Measurements from ENCODE around the gene TBC1D8. TPM values are rescaled to one million over a fixed set of nuclear protein-coding genes. Genes with fewer than 3 reads are reported as not detected.

Gene TBC1D8
- total and polyA plus RNA-seq, 2 of the 8 experiments (the other 6 are each of a cell fraction or from before 2014, with no cell fraction given), result 20.8 to 21.8 TPM

DNA sequence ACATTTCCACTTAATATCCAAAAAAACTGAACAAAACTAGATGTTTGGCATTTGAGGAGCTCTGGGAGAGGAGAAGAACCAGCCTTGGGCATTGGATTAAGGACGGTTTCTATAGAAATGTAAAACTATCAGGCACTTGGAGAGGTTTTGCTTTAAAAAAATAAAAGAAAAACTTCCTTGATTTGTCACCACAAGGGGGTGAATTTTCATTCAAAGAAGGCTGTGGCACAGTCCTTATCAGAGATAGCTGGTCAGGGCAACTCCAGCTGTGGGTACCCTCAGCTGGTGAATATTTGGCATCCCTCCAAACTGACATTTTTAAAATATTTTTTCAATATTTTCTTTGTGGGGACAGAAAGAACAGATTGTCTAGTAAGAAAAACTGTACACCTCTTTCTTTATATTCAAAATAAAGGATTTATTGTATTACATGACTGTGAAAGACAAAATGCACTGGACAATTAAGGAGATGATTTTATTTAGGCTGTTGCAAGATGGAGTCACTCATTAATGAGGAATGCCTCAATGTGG, 46.1 kb upstream of the TBC1D8 start:
- no peak overlapping the region for H4K5ac ChIP-seq (ENCODE audit: insufficient read length, low read depth, low read length)
- no peaks in the 10 kb centered on the region for H4K20me1 ChIP-seq (replicated peaks in 1 of 2; ENCODE audit: control insufficient read depth in 1 of 2, insufficient read depth in 2 of 2, low read length in 2 of 2)
- no peak overlapping the region for H3K4me3 ChIP-seq (ENCODE audit: extremely low read depth in 1 of 4, insufficient read depth in 2 of 4, low read depth in 3 of 4, low read length in 4 of 4)
- 81% methylated on average over 1 of the region's 1 CpG; no CpG with 5 or more reads in 1 of the 2 experiments for WGBS, 2 experiments (ENCODE audit: extremely low coverage in 1 of 2, insufficient coverage in 1 of 2, insufficient read length in 1 of 2, insufficient replicate concordance in 2 of 2, low coverage in 1 of 2, low lambda C conversion rate in 2 of 2, missing lambda C conversion rate in 1 of 2)
- ChIA-PET CTCF (ENCODE audit: partially characterized antibody) (interaction anchor here (0.6 to 10.3 kb wide), 8 partner anchors 9 to 175 kb away, joined by 3 to 136 read pairs (median 4); no protein-coding TSS in a partner anchor), POLR2A (ENCODE audit: partially characterized antibody) (interaction anchor here (1.0 to 1.1 kb wide), 2 partner anchors 8 to 53 kb away, joined by 3 read pairs; no protein-coding TSS in a partner anchor)
- no peaks in the 10 kb centered on the region for H3K23me2 ChIP-seq (ENCODE audit: low read depth, low read length)
- H3K9me3 ChIP-seq (ENCODE audit: insufficient read depth in 2 of 2, low read depth in 1 of 2, low read length in 1 of 2), result no peaks in the 10 kb centered on the region
- no peak overlapping the region for H4K8ac ChIP-seq (ENCODE audit: extremely low read depth, insufficient read depth, low read length)
- no peak overlapping the region for H3K9ac ChIP-seq (replicated peaks in 1 of 4; ENCODE audit: extremely low read depth in 1 of 4, low read depth in 3 of 4, low read length in 3 of 4)
- H2BK120ac ChIP-seq (replicated peaks; ENCODE audit: low read depth, low read length), result no peak overlapping the region
- no peak overlapping the region for H3K23ac ChIP-seq (ENCODE audit: insufficient read length)
- H4K91ac ChIP-seq (replicated peaks; ENCODE audit: insufficient read length, low read length), result no peak overlapping the region
- no peak overlapping the region for H2AFZ ChIP-seq (ENCODE audit: low read length)
- H3K79me1 ChIP-seq (ENCODE audit: low read depth, low read length), result no peaks in the 10 kb centered on the region
- no peak overlapping the region for H3K56ac ChIP-seq (replicated peaks; ENCODE audit: insufficient read length, low read depth, low read length)
- H2AK5ac ChIP-seq (ENCODE audit: low read depth, low read length), result no peak overlapping the region
- no peak overlapping the region for H3K4ac ChIP-seq (replicated peaks; ENCODE audit: insufficient read length, low read depth, low read length)
- FAIRE-seq, result no peak
- no peak overlapping the region for H3K4me2 ChIP-seq (ENCODE audit: insufficient read depth in 1 of 2, low read depth in 2 of 2, low read length in 2 of 2)
- H2BK20ac ChIP-seq (ENCODE audit: low read length), result no peak overlapping the region
- no peaks in the 10 kb centered on the region for H3K27me3 ChIP-seq (replicated peaks in 1 of 4; ENCODE audit: control insufficient read depth in 3 of 4, extremely low read depth in 1 of 4, insufficient read depth in 3 of 4, low read length in 3 of 4)
- no peaks in the 10 kb centered on the region for H3K79me2 ChIP-seq (ENCODE audit: control insufficient read depth in 1 of 2, insufficient read depth in 2 of 2, low read length in 2 of 2)
- H3K27ac ChIP-seq (ENCODE audit: low read depth, low read length), result no peak overlapping the region
- H3K36me3 ChIP-seq (ENCODE audit: control insufficient read depth in 2 of 4, insufficient read depth in 4 of 4, low read length in 3 of 4), result no peaks in the 10 kb centered on the region
- no peak overlapping the region for H3K14ac ChIP-seq (ENCODE audit: insufficient read length)
- no peak overlapping the region for H3K18ac ChIP-seq (ENCODE audit: extremely low read depth, low read length)
- H2BK12ac ChIP-seq (ENCODE audit: low read depth, low read length), result no peak overlapping the region
- no peak for DNase-seq (ENCODE audit: low read depth in 1 of 2, low spot score in 2 of 2)
- H2BK5ac ChIP-seq (ENCODE audit: low read depth, low read length), result no peak overlapping the region
- no peaks in the 10 kb centered on the region; a peak in 1 of 7 replicates for H3K4me1 ChIP-seq (replicated peaks in 1 of 4; ENCODE audit: control insufficient read depth in 3 of 4, insufficient read depth in 4 of 4, low read length in 3 of 4)
- no peak overlapping the region for H2BK15ac ChIP-seq (ENCODE audit: low read length)
- no peak for TF ChIP-seq ASH2L (IDR thresholded peaks at IDR 0.05; ENCODE audit: low read length)
- TF ChIP-seq SAP30 (IDR thresholded peaks at IDR 0.05; ENCODE audit: insufficient read depth, insufficient replicate concordance, low read length), result no peak
- TF ChIP-seq KDM5A (IDR thresholded peaks at IDR 0.05; ENCODE audit: low read length), result no peak
- no peak for TF ChIP-seq RXRA (IDR thresholded peaks at IDR 0.05; ENCODE audit: insufficient read depth, low read depth, low read length)
- TF ChIP-seq KDM1A (IDR thresholded peaks at IDR 0.05; ENCODE audit: borderline replicate concordance, low read length), result no peak
- no peak for TF ChIP-seq KDM4A (IDR thresholded peaks at IDR 0.05; ENCODE audit: low read depth, low read length, severe bottlenecking)
- TF ChIP-seq MAX (IDR thresholded peaks at IDR 0.05), result no peak
- TF ChIP-seq RBBP5 (IDR thresholded peaks at IDR 0.05; ENCODE audit: borderline replicate concordance, low read depth, low read length), result no peak
- TF ChIP-seq EZH2 (IDR thresholded peaks at IDR 0.05; ENCODE audit: low read depth, low read length, severe bottlenecking), result no peak
- no peak for TF ChIP-seq POLR2AphosphoS5 (IDR thresholded peaks at IDR 0.05; ENCODE audit: low read depth, low read length)
- TF ChIP-seq CTBP2 (IDR thresholded peaks at IDR 0.05; ENCODE audit: borderline replicate concordance, insufficient read depth, insufficient read length, low read length), result no peak
- no peak for TF ChIP-seq CHD2 (IDR thresholded peaks at IDR 0.05; ENCODE audit: low read length)
- TF ChIP-seq, protein P1, sequence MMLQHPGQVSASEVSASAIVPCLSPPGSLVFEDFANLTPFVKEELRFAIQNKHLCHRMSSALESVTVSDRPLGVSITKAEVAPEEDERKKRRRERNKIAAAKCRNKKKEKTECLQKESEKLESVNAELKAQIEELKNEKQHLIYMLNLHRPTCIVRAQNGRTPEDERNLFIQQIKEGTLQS (IDR thresholded peaks at IDR 0.05; ENCODE audit: insufficient read depth, low read depth, low read length), result no peak
